Measurements from ENCODE around the gene CCNJ. TPM values are rescaled to one million over a fixed set of nuclear protein-coding genes. Genes with fewer than 3 reads are reported as not detected.

The CCNJ gene
- total RNA-seq, 1 experiment from 2014 or later, result 15.2 TPM

DNA sequence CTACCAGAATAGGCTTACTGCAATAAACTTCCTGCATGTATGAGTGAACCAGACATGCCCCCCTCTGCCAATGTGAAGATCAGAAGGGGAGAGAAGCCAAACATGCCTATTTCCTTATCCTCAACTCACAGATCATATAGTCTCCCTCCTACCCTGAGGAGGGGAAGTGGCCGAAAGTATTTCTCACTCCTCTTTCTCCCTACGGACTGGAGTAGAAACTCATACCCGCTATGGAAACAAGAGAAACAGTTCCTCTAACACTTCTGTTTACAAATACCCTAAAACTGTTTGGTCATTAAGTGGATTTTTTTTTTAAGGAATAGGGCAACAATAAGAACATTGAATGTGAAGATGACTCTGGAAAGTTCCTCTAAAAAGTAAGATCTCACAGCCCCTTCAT is 31.4 kb downstream of the CCNJ start:
- ChIA-PET POLR2A (interaction anchor here (0.5 kb wide), 1 partner anchor 298 kb away, joined by 3 read pairs; no protein-coding TSS in a partner anchor), CTCF (no interaction called here)
- ATAC-seq, result no peak
- TF ChIP-seq POLR2AphosphoS5 (IDR thresholded peaks at IDR 0.05; ENCODE audit: low read depth, low read length) (no peak), TCF7L2 (IDR thresholded peaks at IDR 0.05; ENCODE audit: low read depth, low read length) (no peak), SIN3A (IDR thresholded peaks at IDR 0.05; ENCODE audit: borderline replicate concordance, insufficient read depth, low read depth, low read length) (no peak), CTCF (IDR thresholded peaks at IDR 0.05) (no peak)
- TF ChIP-seq, protein P1, sequence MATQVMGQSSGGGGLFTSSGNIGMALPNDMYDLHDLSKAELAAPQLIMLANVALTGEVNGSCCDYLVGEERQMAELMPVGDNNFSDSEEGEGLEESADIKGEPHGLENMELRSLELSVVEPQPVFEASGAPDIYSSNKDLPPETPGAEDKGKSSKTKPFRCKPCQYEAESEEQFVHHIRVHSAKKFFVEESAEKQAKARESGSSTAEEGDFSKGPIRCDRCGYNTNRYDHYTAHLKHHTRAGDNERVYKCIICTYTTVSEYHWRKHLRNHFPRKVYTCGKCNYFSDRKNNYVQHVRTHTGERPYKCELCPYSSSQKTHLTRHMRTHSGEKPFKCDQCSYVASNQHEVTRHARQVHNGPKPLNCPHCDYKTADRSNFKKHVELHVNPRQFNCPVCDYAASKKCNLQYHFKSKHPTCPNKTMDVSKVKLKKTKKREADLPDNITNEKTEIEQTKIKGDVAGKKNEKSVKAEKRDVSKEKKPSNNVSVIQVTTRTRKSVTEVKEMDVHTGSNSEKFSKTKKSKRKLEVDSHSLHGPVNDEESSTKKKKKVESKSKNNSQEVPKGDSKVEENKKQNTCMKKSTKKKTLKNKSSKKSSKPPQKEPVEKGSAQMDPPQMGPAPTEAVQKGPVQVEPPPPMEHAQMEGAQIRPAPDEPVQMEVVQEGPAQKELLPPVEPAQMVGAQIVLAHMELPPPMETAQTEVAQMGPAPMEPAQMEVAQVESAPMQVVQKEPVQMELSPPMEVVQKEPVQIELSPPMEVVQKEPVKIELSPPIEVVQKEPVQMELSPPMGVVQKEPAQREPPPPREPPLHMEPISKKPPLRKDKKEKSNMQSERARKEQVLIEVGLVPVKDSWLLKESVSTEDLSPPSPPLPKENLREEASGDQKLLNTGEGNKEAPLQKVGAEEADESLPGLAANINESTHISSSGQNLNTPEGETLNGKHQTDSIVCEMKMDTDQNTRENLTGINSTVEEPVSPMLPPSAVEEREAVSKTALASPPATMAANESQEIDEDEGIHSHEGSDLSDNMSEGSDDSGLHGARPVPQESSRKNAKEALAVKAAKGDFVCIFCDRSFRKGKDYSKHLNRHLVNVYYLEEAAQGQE (IDR thresholded peaks at IDR 0.05; ENCODE audit: insufficient read depth in 1 of 2, low read depth in 2 of 2, low read length in 1 of 2), result no peak
- Histone ChIP-seq H3K4me3 (ENCODE audit: low read depth in 2 of 2, low read length in 2 of 2) (no peak overlapping the region), H3K36me3 (ENCODE audit: control insufficient read depth, insufficient read depth, low read length) (no peaks in the 10 kb centered on the region), H3K27me3 (ENCODE audit: control insufficient read depth, insufficient read depth, low read length) (no peaks in the 10 kb centered on the region), H3K27ac (ENCODE audit: low read length) (no peak overlapping the region), H3K9me3 (ENCODE audit: control insufficient read depth, insufficient read depth, low read depth, low read length) (no peaks in the 10 kb centered on the region), H3K4me1 (ENCODE audit: control insufficient read depth, insufficient read depth, low read length) (no peaks in the 10 kb centered on the region)
- intact Hi-C loops (cut with micrococcal nuclease; ENCODE audit: unreplicated experiment) (no loop called here), in situ Hi-C loops (cut with HindIII; ENCODE audit: low pct_unique_long_range_greater_than_20kb, low sequenced_read_pairs) (no loop called here)
- no peak for DNase-seq (ENCODE audit: low read depth, low spot score)
- BruUV-seq (replicated peaks), result no TSS peak

GRCh38 chr10:96075977-96076376 is 32.6 kb downstream of the CCNJ start:
- H3K36me3 ChIP-seq (ENCODE audit: control insufficient read depth, insufficient read depth, low read length), result no peaks in the 10 kb centered on the region
- in situ Hi-C loops (cut with HindIII; ENCODE audit: low pct_unique_long_range_greater_than_20kb, low sequenced_read_pairs) (no loop called here), intact Hi-C loops (cut with micrococcal nuclease; ENCODE audit: unreplicated experiment) (no loop called here)
- no peak overlapping the region for H3K27ac ChIP-seq (ENCODE audit: low read length)
- no peaks in the 10 kb centered on the region for H3K4me1 ChIP-seq (ENCODE audit: control insufficient read depth, insufficient read depth, low read length)
- ATAC-seq (no peak), DNase-seq (ENCODE audit: low read depth, low spot score) (no peak)
- H3K27me3 ChIP-seq (ENCODE audit: control insufficient read depth, insufficient read depth, low read length), result no peaks in the 10 kb centered on the region
- no peaks in the 10 kb centered on the region for H3K9me3 ChIP-seq (ENCODE audit: control insufficient read depth, insufficient read depth, low read depth, low read length)
- no TSS peak for BruUV-seq (replicated peaks)
- ChIA-PET POLR2A (no interaction called here), CTCF (no interaction called here)
- TF ChIP-seq TCF7L2 (IDR thresholded peaks at IDR 0.05; ENCODE audit: low read depth, low read length) (no peak), CTCF (IDR thresholded peaks at IDR 0.05) (no peak), POLR2AphosphoS5 (IDR thresholded peaks at IDR 0.05; ENCODE audit: low read depth, low read length) (no peak), SIN3A (IDR thresholded peaks at IDR 0.05; ENCODE audit: borderline replicate concordance, insufficient read depth, low read depth, low read length) (no peak)
- TF ChIP-seq, protein P1 (IDR thresholded peaks at IDR 0.05; ENCODE audit: insufficient read depth in 1 of 2, low read depth in 2 of 2, low read length in 1 of 2), result no peak
- no peak overlapping the region for H3K4me3 ChIP-seq (ENCODE audit: low read depth in 2 of 2, low read length in 2 of 2)

All from Panc1 (cell line).